IMR-90 (cell line): ENCODE results near the gene SGMS1. TPM values are rescaled to one million over a fixed set of nuclear protein-coding genes. Genes with fewer than 3 reads are reported as not detected.

ENCODE experiments used
- ATAC-seq: fragments of 200-7000 bp; cut with Tn5 transposase; 2 replicates; pipeline ENCODE4 v1.9.1; 2020; ENCODE audit warnings: low read depth, mild to moderate bottlenecking, moderate library complexity
- BruUV-seq: library from RNA; stranded (reverse); fragments of 400-500 nt; replicated peaks from 2 replicates; lab custom pipeline; 2021; lab: Mats Ljungman, UMichigan
- CTCF ChIA-PET: fragments of 300-600 bp; formaldehyde crosslinking; extraction: SDS; loops from one replicate; lab custom pipeline; 2021; ENCODE audit warnings: antibody characterized with exemption; lab: Yijun Ruan, JAX
- POLR2A ChIA-PET: fragments of 300-600 bp; sonication (Branson Sonifier 250); formaldehyde crosslinking; loops from one replicate; lab custom pipeline; 2022; ENCODE audit warnings: antibody characterized with exemption; ENCODE audit not compliant: unreplicated experiment; lab: Charles Lee
- DNase-seq: peaks from one replicate; pipeline ENCODE4 v3.0.0; 2013
- H2AFZ ChIP-seq: replicated peaks from 2 replicates; pipeline ENCODE3; 2013; ENCODE audit warnings: low read length, mild to moderate bottlenecking; ENCODE audit not compliant: poor library complexity
- H2AK5ac ChIP-seq: 2 replicates; pipeline ENCODE4 v1.6.1; 2013; ENCODE audit warnings: low read depth, low read length, inconsistent platforms
- H2AK9ac ChIP-seq: replicated peaks from 2 replicates; pipeline ENCODE3; 2013; ENCODE audit warnings: mild to moderate bottlenecking, low read depth, low read length, moderate library complexity; ENCODE audit not compliant: poor library complexity
- H2BK120ac ChIP-seq: 2 replicates; pipeline ENCODE4 v1.6.1; 2013; ENCODE audit warnings: low read depth, low read length, inconsistent platforms
- H2BK15ac ChIP-seq: 3 replicates; pipeline ENCODE4 v1.6.1; 2013; ENCODE audit warnings: low read depth, low read length, inconsistent platforms
- H2BK20ac ChIP-seq: 2 replicates; pipeline ENCODE4 v1.6.1; 2013; ENCODE audit warnings: low read depth, mild to moderate bottlenecking, inconsistent platforms, low read length, moderate library complexity
- H2BK5ac ChIP-seq: 2 replicates; pipeline ENCODE4 v1.6.1; 2013; ENCODE audit warnings: mild to moderate bottlenecking, low read depth, low read length, inconsistent platforms; ENCODE audit not compliant: poor library complexity, severe bottlenecking
- H3K14ac ChIP-seq: replicated peaks from 2 replicates; pipeline ENCODE4 v1.6.1; 2013; ENCODE audit warnings: low read depth, low read length, inconsistent platforms
- H3K18ac ChIP-seq: 2 replicates; pipeline ENCODE4 v1.6.1; 2013; ENCODE audit warnings: low read depth, low read length, control low read depth
- H3K23ac ChIP-seq: 2 replicates; pipeline ENCODE4 v1.6.1; 2013; ENCODE audit warnings: low read depth, low read length, inconsistent platforms
- H3K27ac ChIP-seq: 2 replicates; pipeline ENCODE4 v1.5.1; 2013; ENCODE audit warnings: mild to moderate bottlenecking, control low read depth, low read length; ENCODE audit not compliant: insufficient read depth
- H3K27me3 ChIP-seq: 2 replicates; pipeline ENCODE4 v1.6.1; 2013; ENCODE audit warnings: low read length; ENCODE audit not compliant: control insufficient read depth, insufficient read depth
- H3K36me3 ChIP-seq: 2 replicates; pipeline ENCODE4 v1.6.1; 2013; ENCODE audit warnings: low read length, mixed read lengths; ENCODE audit not compliant: control insufficient read depth, insufficient read depth
- H3K4ac ChIP-seq: 2 replicates; pipeline ENCODE4 v1.6.1; 2013; ENCODE audit warnings: low read depth, low read length, inconsistent platforms
- H3K4me1 ChIP-seq: 2 replicates; pipeline ENCODE4 v1.6.1; 2013; ENCODE audit warnings: low read length, mixed read lengths; ENCODE audit not compliant: control insufficient read depth, insufficient read depth
- H3K4me2 ChIP-seq: 2 replicates; pipeline ENCODE4 v1.6.1; 2013; ENCODE audit warnings: low read depth, mild to moderate bottlenecking, control low read depth, low read length, moderate library complexity
- H3K4me3 ChIP-seq: 2 replicates; pipeline ENCODE4 v1.5.1; 2013; ENCODE audit warnings: low read depth, mild to moderate bottlenecking, control low read depth, low read length, moderate library complexity; ENCODE audit not compliant: insufficient read depth
- H3K56ac ChIP-seq: 2 replicates; pipeline ENCODE4 v1.6.1; 2013; ENCODE audit warnings: low read length, inconsistent platforms; ENCODE audit not compliant: insufficient read depth; ENCODE audit errors: extremely low read depth
- H3K79me1 ChIP-seq, 2 experiments: 2 replicates each; pipeline ENCODE4 v1.6.1; 2013; ENCODE audit warnings: low read length in 2 of 2, inconsistent platforms in 1 of 2, low read depth in 1 of 2
- H3K9ac ChIP-seq: 2 replicates; pipeline ENCODE4 v1.6.1; 2013; ENCODE audit warnings: low read depth, low read length, control low read depth
- H3K9me1 ChIP-seq: 2 replicates; pipeline ENCODE4 v1.6.1; 2013; ENCODE audit warnings: low read length, inconsistent platforms; ENCODE audit not compliant: insufficient read depth
- H3K9me3 ChIP-seq: 2 replicates; pipeline ENCODE4 v1.6.1; 2013; ENCODE audit warnings: low read length; ENCODE audit not compliant: control insufficient read depth, insufficient read depth
- H4K20me1 ChIP-seq: 2 replicates; pipeline ENCODE4 v1.6.1; 2013; ENCODE audit warnings: low read length, inconsistent platforms; ENCODE audit not compliant: insufficient read depth
- H4K5ac ChIP-seq: 2 replicates; pipeline ENCODE4 v1.6.1; 2013; ENCODE audit warnings: mild to moderate bottlenecking, low read depth, low read length, control low read depth
- H4K8ac ChIP-seq, 2 experiments: 2 replicates each; pipeline ENCODE4 v1.6.1; 2013; ENCODE audit warnings: low read depth in 2 of 2, low read length in 2 of 2, control low read depth in 1 of 2, inconsistent platforms in 1 of 2
- H4K91ac ChIP-seq: 2 replicates; pipeline ENCODE4 v1.6.1; 2013; ENCODE audit warnings: low read depth, low read length, inconsistent platforms; ENCODE audit not compliant: insufficient read depth
- BHLHE40 ChIP-seq: fragments of 150-350 bp; IDR thresholded peaks from 2 replicates; pipeline ENCODE4 v1.6.1; 2016; ENCODE audit warnings: mild to moderate bottlenecking, low read depth, low read length
- CEBPB ChIP-seq: IDR thresholded peaks from 2 replicates; pipeline ENCODE4 v1.6.1; 2012; ENCODE audit warnings: low read depth, low read length, improper control_type of control experiment
- CHD1 ChIP-seq: IDR thresholded peaks from 2 replicates; pipeline ENCODE4 v1.6.1; 2012; ENCODE audit warnings: low read depth, low read length, improper control_type of control experiment
- FOS ChIP-seq: fragments of 150-350 bp; IDR thresholded peaks from 2 replicates; pipeline ENCODE4 v1.6.1; 2016; ENCODE audit warnings: low read depth, low read length
- MAFK ChIP-seq: IDR thresholded peaks from 2 replicates; pipeline ENCODE4 v1.6.1; 2012; ENCODE audit warnings: low read depth, low read length, improper control_type of control experiment
- MAZ ChIP-seq: IDR thresholded peaks from 2 replicates; pipeline ENCODE4 v1.6.1; 2012; ENCODE audit warnings: low read depth, mild to moderate bottlenecking, low read length, improper control_type of control experiment, moderate library complexity, borderline replicate concordance
- MXI1 ChIP-seq: IDR thresholded peaks from 2 replicates; pipeline ENCODE4 v1.6.1; 2012; ENCODE audit warnings: low read depth, mild to moderate bottlenecking, low read length, moderate library complexity, borderline replicate concordance
- NFE2L2 ChIP-seq: fragments of 150-350 bp; IDR thresholded peaks from 2 replicates; pipeline ENCODE4 v1.6.1; 2016; ENCODE audit warnings: low read depth, mild to moderate bottlenecking, low read length
- POLR2A ChIP-seq: IDR thresholded peaks from 2 replicates; pipeline ENCODE4 v1.6.1; 2012; ENCODE audit warnings: mild to moderate bottlenecking, low read depth, low read length
- RAD21 ChIP-seq: IDR thresholded peaks from 2 replicates; pipeline ENCODE4 v1.6.1; 2012; ENCODE audit warnings: low read length, improper control_type of control experiment
- RCOR1 ChIP-seq: IDR thresholded peaks from 2 replicates; pipeline ENCODE4 v1.6.1; 2012; ENCODE audit warnings: mild to moderate bottlenecking, low read length, improper control_type of control experiment; ENCODE audit not compliant: insufficient replicate concordance
- RFX5 ChIP-seq: IDR thresholded peaks from 2 replicates; pipeline ENCODE4 v1.8.0; 2012; ENCODE audit warnings: low read depth, mild to moderate bottlenecking, low read length, moderate library complexity
- SMC3 ChIP-seq: fragments of 150-350 bp; IDR thresholded peaks from 2 replicates; pipeline ENCODE4 v1.6.1; 2016; ENCODE audit warnings: low read depth, mild to moderate bottlenecking, antibody characterized with exemption, low read length, moderate library complexity
- WGBS, 2 experiments: methylation state at CpG; one replicate each; pipeline versions ENCODE4 v1.1.5 to v1.1.7; 2013; ENCODE audit warnings: missing lambda C conversion rate in 2 of 2; ENCODE audit not compliant: insufficient read length in 1 of 2; ENCODE audit errors: extremely low coverage in 2 of 2; 5-methylcytosine and 5-hydroxymethylcytosine counted together
- dilution Hi-C: fragments of 300-500 bp; cut with HindIII; formaldehyde crosslinking; loops from one replicate; pipeline ENCODE4 v1.14.3; 2018; ENCODE audit warnings: low sequenced_read_pairs; ENCODE audit not compliant: unreplicated experiment
- in situ Hi-C: fragments of 300-500 bp; cut with MboI; formaldehyde crosslinking; loops from 3 replicates; pipeline ENCODE4 v1.14.3; 2019; ENCODE audit warnings: low sequenced_read_pairs, inconsistent platforms, mixed read lengths
- intact Hi-C: fragments of 100-400 bp; cut with micrococcal nuclease; formaldehyde crosslinking; loops from 2 replicates; pipeline ENCODE4 v1.10.0; 2022
- polyA plus RNA-seq, 3 experiments: library from polyadenylated mRNA; depleted of rRNA; stranded (reverse); fragments of >200 nt; gene quantifications; 2 replicates each; pipeline ENCODE4 v1.2.3, GENCODE V29; 2012; ENCODE audit warnings: low replicate concordance in 1 of 3
- total RNA-seq: library from RNA; depleted of rRNA; stranded (reverse); fragments of >200 nt; gene quantifications from 2 replicates; pipeline ENCODE4 v1.2.3, GENCODE V29; 2012
- TF ChIP-seq, protein P1 (sequence below): conservative IDR thresholded peaks from 2 replicates; pipeline ENCODE4 v1.5.1; 2012; ENCODE audit warnings: mild to moderate bottlenecking, low read depth, low read length, improper control_type of control experiment
- TF ChIP-seq, protein P2 (sequence below): fragments of 150-350 bp; IDR thresholded peaks from 2 replicates; pipeline ENCODE4 v1.6.1; 2017; ENCODE audit warnings: mild to moderate bottlenecking, antibody characterized with exemption, low read length, low read depth
- TF ChIP-seq, protein P3 (sequence below): fragments of 150-350 bp; IDR thresholded peaks from 2 replicates; pipeline ENCODE4 v1.6.1; 2016; ENCODE audit warnings: low read depth, mild to moderate bottlenecking, low read length, moderate library complexity, borderline replicate concordance

SGMS1 gene
- total and polyA plus RNA-seq, 2 of the 4 experiments (the other 2 are of a cell fraction): 9.8 to 30.8 TPM

DNA sequence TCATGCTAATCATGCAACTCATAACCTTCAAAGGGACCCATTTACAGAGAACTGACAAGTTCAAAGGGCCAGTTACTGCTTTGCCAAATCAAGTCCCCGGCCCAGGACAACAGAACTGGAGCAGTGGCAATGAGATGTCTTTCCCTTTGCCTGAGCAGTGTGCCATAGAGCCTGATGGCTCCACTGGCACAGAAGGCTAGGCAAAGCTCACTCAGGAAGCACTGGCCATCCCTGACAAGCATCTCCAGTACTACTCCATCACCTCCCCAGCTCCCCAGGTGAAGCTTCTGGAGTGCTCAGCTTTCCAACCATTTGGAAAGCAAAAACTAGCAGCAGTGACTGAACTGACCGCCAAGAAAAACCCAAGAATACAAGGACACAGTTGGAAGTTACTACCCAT lies 108.3 kb downstream of the SGMS1 start:
- Histone ChIP-seq H3K18ac (no peak overlapping the region), H3K9ac (no peak overlapping the region), H2AK9ac (no peak overlapping the region), H3K4ac (no peak overlapping the region), H3K14ac (no peak overlapping the region), H3K4me1 (peaks cover 12% of the 10 kb centered on the region), H4K20me1 (peaks cover 11% of the 10 kb centered on the region), H3K27me3 (no peaks in the 10 kb centered on the region), H3K9me1 (peaks cover 8% of the 10 kb centered on the region), H2BK15ac (no peak overlapping the region), H2BK5ac (no peak overlapping the region), H3K36me3 (peaks cover 3% of the 10 kb centered on the region; the same call in 1 of the 2 replicates), H2BK20ac (no peak overlapping the region), H3K9me3 (no peaks in the 10 kb centered on the region), H3K27ac (no peak overlapping the region), H4K8ac (no peak overlapping the region), H3K4me3 (no peak overlapping the region), H3K4me2 (no peak overlapping the region), H3K56ac (no peak overlapping the region), H2AFZ (no peak overlapping the region), H2AK5ac (no peak overlapping the region), H2BK120ac (no peak overlapping the region), H4K5ac (no peak overlapping the region), H4K91ac (no peak overlapping the region), H3K23ac (no peak overlapping the region), H3K79me1 (peaks cover 0 to 28% of the 10 kb centered on the region in 2 experiments; a peak in 2 of 4 replicates)
- DNase-seq: no peak
- ChIA-PET POLR2A (no interaction called here), CTCF (no interaction called here)
- intact Hi-C loops: no loop called here
- no TSS peak for BruUV-seq
- in situ Hi-C loops: no loop called here
- no peak for ATAC-seq
- dilution Hi-C loops: no loop called here
- TF ChIP-seq CEBPB (no peak), SMC3 (no peak), BHLHE40 (no peak), RFX5 (no peak), RAD21 (no peak), POLR2A (no peak), NFE2L2 (no peak), FOS (no peak), MAZ (no peak), MAFK (no peak), CHD1 (no peak), MXI1 (no peak), RCOR1 (no peak)
- TF ChIP-seq, protein P1, sequence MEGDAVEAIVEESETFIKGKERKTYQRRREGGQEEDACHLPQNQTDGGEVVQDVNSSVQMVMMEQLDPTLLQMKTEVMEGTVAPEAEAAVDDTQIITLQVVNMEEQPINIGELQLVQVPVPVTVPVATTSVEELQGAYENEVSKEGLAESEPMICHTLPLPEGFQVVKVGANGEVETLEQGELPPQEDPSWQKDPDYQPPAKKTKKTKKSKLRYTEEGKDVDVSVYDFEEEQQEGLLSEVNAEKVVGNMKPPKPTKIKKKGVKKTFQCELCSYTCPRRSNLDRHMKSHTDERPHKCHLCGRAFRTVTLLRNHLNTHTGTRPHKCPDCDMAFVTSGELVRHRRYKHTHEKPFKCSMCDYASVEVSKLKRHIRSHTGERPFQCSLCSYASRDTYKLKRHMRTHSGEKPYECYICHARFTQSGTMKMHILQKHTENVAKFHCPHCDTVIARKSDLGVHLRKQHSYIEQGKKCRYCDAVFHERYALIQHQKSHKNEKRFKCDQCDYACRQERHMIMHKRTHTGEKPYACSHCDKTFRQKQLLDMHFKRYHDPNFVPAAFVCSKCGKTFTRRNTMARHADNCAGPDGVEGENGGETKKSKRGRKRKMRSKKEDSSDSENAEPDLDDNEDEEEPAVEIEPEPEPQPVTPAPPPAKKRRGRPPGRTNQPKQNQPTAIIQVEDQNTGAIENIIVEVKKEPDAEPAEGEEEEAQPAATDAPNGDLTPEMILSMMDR: no peak
- TF ChIP-seq, protein P2, sequence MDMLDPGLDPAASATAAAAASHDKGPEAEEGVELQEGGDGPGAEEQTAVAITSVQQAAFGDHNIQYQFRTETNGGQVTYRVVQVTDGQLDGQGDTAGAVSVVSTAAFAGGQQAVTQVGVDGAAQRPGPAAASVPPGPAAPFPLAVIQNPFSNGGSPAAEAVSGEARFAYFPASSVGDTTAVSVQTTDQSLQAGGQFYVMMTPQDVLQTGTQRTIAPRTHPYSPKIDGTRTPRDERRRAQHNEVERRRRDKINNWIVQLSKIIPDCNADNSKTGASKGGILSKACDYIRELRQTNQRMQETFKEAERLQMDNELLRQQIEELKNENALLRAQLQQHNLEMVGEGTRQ: no peak
- TF ChIP-seq, protein P3, sequence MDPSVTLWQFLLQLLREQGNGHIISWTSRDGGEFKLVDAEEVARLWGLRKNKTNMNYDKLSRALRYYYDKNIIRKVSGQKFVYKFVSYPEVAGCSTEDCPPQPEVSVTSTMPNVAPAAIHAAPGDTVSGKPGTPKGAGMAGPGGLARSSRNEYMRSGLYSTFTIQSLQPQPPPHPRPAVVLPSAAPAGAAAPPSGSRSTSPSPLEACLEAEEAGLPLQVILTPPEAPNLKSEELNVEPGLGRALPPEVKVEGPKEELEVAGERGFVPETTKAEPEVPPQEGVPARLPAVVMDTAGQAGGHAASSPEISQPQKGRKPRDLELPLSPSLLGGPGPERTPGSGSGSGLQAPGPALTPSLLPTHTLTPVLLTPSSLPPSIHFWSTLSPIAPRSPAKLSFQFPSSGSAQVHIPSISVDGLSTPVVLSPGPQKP: no peak
- WGBS, 2 experiments: 100% methylated on average over 1 of the region's 2 CpGs; no CpG with 5 or more reads in 1 of the 2 experiments
